PC-3 (cell line): ENCODE data around the gene TNRC18. TPM values are rescaled to one million over a fixed set of nuclear protein-coding genes. Genes with fewer than 3 reads are reported as not detected.

Experiments used
- ATAC-seq: fragments of 200-7000 bp; cut with Tn5 transposase; 2 replicates; pipeline ENCODE4 v1.9.1; 2020; ENCODE audit warnings: mild to moderate bottlenecking, moderate library complexity
- BruUV-seq: library from RNA; stranded (reverse); fragments of 400-500 nt; replicated peaks from 2 replicates; lab custom pipeline; 2021; lab: Mats Ljungman, UMichigan
- CTCF ChIA-PET: fragments of 300-600 bp; sonication (Branson Sonifier 250); formaldehyde crosslinking; loops from one replicate; lab custom pipeline; 2022; ENCODE audit warnings: antibody characterized with exemption; lab: Charles Lee
- POLR2A ChIA-PET: fragments of 300-600 bp; sonication (Branson Sonifier 250); formaldehyde crosslinking; loops from one replicate; lab custom pipeline; 2022; ENCODE audit warnings: antibody characterized with exemption; ENCODE audit not compliant: unreplicated experiment; lab: Charles Lee
- DNase-seq: peaks from one replicate; pipeline ENCODE4 v3.0.0-alpha.2; 2015
- H2AFZ ChIP-seq: fragments of 300-600 bp; sonication (generic); 2 replicates; pipeline ENCODE4 v1.6.0; 2016; ENCODE audit warnings: antibody characterized with exemption, low read length
- H3F3A ChIP-seq: fragments of 300-600 bp; sonication (generic); one replicate; pipeline ENCODE4 v1.6.0; 2017; ENCODE audit warnings: antibody characterized with exemption, low read length, control low read depth, mild to moderate bottlenecking; ENCODE audit not compliant: unreplicated experiment
- H3K27ac ChIP-seq: fragments of 300-600 bp; sonication (generic); 2 replicates; pipeline ENCODE4 v1.5.1; 2016; ENCODE audit warnings: mild to moderate bottlenecking, low read length
- H3K27me3 ChIP-seq: fragments of 300-600 bp; sonication (generic); 2 replicates; pipeline ENCODE4 v1.6.1; 2016; ENCODE audit warnings: low read length, mixed read lengths
- H3K36me3 ChIP-seq: fragments of 300-600 bp; sonication (generic); 2 replicates; pipeline ENCODE4 v1.6.1; 2016; ENCODE audit warnings: low read depth, mixed run types, low read length, mixed read lengths
- H3K4me1 ChIP-seq: fragments of 300-600 bp; sonication (generic); 2 replicates; pipeline ENCODE4 v1.5.1; 2016; ENCODE audit warnings: low read length; ENCODE audit not compliant: insufficient read depth
- H3K4me2 ChIP-seq: fragments of 300-600 bp; sonication (generic); 2 replicates; pipeline ENCODE4 v1.6.0; 2016; ENCODE audit warnings: low read length
- H3K4me3 ChIP-seq: fragments of 300-600 bp; sonication (generic); 2 replicates; pipeline ENCODE4 v1.5.1; 2016; ENCODE audit warnings: mild to moderate bottlenecking, low read length, mixed read lengths
- H3K79me2 ChIP-seq: fragments of 300-600 bp; sonication (generic); 2 replicates; pipeline ENCODE4 v1.6.1; 2017; ENCODE audit warnings: low read length, mixed read lengths
- H3K9ac ChIP-seq: fragments of 300-600 bp; sonication (generic); 2 replicates; pipeline ENCODE4 v1.6.0; 2016; ENCODE audit warnings: mild to moderate bottlenecking, low read length
- H3K9me2 ChIP-seq: fragments of 300-600 bp; sonication (generic); replicated peaks from 2 replicates; pipeline ENCODE4 v1.6.1; 2016; ENCODE audit warnings: mixed run types, low read length, mixed read lengths
- H3K9me3 ChIP-seq: fragments of 300-600 bp; sonication (generic); 2 replicates; pipeline ENCODE4 v1.6.1; 2016; ENCODE audit warnings: low read length, mixed read lengths
- H4K20me1 ChIP-seq: fragments of 300-600 bp; sonication (generic); 2 replicates; pipeline ENCODE4 v1.6.1; 2016; ENCODE audit warnings: low read length, mixed read lengths
- EZH2 ChIP-seq: fragments of 300-600 bp; sonication (generic); IDR thresholded peaks from one replicate; pipeline ENCODE4 v1.6.1; 2017; ENCODE audit warnings: antibody characterized with exemption, mild to moderate bottlenecking, low read length; ENCODE audit not compliant: unreplicated experiment
- EZH2phosphoT487 ChIP-seq: fragments of 300-600 bp; sonication (generic); IDR thresholded peaks from 2 replicates; pipeline ENCODE4 v1.6.1; 2018; ENCODE audit warnings: mild to moderate bottlenecking, antibody characterized with exemption, low read length, borderline replicate concordance
- intact Hi-C: fragments of 100-400 bp; cut with micrococcal nuclease; formaldehyde crosslinking; loops from 2 replicates; pipeline ENCODE4 v1.9.0; 2023
- total RNA-seq: library from RNA; depleted of rRNA; stranded (reverse); fragments of >200 nt; gene quantifications from 2 replicates; pipeline ENCODE4 v1.2.3, GENCODE V29; 2014
- TF ChIP-seq, protein P1 (sequence below): fragments of 300-600 bp; sonication (generic); conservative IDR thresholded peaks from 2 replicates; pipeline ENCODE4 v1.5.1; 2017; ENCODE audit warnings: antibody characterized with exemption, low read depth, mild to moderate bottlenecking, low read length

Gene TNRC18
- total RNA-seq, 1 experiment from 2014 or later: 26.8 TPM

DNA sequence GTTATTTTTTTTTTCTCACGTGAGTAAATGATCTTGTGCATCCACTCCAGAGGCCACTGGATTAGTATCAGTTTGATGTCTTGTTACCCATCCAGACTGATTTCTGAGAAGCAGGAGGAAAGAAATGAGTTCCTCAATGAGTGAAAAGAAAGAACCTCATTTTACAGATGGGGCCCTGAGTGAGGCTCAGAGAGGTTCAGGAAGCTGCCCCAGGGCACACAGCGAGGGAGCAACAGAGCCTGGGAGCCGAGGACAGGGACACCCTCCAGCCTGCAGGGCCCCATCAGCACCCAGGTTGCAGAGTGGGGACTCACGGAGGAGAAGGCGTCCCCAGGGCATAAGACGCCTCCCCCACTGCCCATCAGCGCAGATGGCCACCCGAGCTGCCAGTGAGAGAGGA lies 30.9 kb upstream of the TNRC18 start:
- H3K9ac ChIP-seq: no peak overlapping the region
- TF ChIP-seq EZH2phosphoT487 (no peak), EZH2 (no peak)
- TF ChIP-seq, protein P1, sequence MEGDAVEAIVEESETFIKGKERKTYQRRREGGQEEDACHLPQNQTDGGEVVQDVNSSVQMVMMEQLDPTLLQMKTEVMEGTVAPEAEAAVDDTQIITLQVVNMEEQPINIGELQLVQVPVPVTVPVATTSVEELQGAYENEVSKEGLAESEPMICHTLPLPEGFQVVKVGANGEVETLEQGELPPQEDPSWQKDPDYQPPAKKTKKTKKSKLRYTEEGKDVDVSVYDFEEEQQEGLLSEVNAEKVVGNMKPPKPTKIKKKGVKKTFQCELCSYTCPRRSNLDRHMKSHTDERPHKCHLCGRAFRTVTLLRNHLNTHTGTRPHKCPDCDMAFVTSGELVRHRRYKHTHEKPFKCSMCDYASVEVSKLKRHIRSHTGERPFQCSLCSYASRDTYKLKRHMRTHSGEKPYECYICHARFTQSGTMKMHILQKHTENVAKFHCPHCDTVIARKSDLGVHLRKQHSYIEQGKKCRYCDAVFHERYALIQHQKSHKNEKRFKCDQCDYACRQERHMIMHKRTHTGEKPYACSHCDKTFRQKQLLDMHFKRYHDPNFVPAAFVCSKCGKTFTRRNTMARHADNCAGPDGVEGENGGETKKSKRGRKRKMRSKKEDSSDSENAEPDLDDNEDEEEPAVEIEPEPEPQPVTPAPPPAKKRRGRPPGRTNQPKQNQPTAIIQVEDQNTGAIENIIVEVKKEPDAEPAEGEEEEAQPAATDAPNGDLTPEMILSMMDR: no peak
- H3K4me3 ChIP-seq: no peak overlapping the region
- no peaks in the 10 kb centered on the region for H3K79me2 ChIP-seq
- no peak for DNase-seq
- H3F3A ChIP-seq: no peaks in the 10 kb centered on the region
- ATAC-seq: no peak
- no peaks in the 10 kb centered on the region for H3K4me1 ChIP-seq
- no peak overlapping the region for H3K27ac ChIP-seq
- intact Hi-C loops: no loop called here
- no TSS peak for BruUV-seq
- POLR2A ChIA-PET: no interaction called here
- H3K36me3 ChIP-seq: no peaks in the 10 kb centered on the region
- H3K9me3 ChIP-seq: no peaks in the 10 kb centered on the region
- H3K27me3 ChIP-seq: no peaks in the 10 kb centered on the region
- CTCF ChIA-PET: no interaction called here
- no peak overlapping the region for H2AFZ ChIP-seq
- no peaks in the 10 kb centered on the region for H3K9me2 ChIP-seq
- no peaks in the 10 kb centered on the region for H4K20me1 ChIP-seq
- H3K4me2 ChIP-seq: no peak overlapping the region

DNA sequence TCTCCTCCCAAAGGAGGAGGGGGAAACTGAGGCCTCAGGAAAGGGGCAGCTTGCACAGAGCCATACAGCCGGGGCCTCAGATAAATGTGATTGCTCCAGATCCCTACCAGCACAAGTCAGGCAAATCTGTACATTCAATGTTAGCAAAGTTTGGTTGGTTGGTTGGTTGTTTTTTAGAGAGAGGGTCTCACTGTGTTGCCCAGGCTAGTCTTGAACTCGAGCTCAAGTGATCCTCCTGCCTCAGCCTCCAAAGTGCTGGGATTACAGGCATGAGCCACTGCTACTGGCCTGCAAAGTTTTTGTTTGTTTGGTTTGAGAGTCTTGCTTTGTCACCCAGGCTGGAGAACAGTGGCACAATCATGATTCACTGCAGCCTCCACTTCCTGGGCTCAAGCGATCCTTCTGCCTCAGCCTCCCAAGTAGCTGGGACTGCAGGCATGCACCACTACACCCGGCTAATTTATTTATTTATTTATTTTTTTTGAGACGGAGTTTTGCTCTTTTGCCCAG lies 30.0 kb upstream of the TNRC18 start:
- ChIA-PET CTCF (no interaction called here), POLR2A (no interaction called here)
- Histone ChIP-seq H3K9me3 (no peaks in the 10 kb centered on the region), H3K9me2 (no peaks in the 10 kb centered on the region), H3K27ac (no peak overlapping the region), H3K27me3 (no peaks in the 10 kb centered on the region), H3K4me3 (no peak overlapping the region), H2AFZ (no peak overlapping the region), H3F3A (no peaks in the 10 kb centered on the region), H3K4me1 (no peaks in the 10 kb centered on the region), H4K20me1 (no peaks in the 10 kb centered on the region), H3K4me2 (no peak overlapping the region), H3K36me3 (no peaks in the 10 kb centered on the region), H3K79me2 (no peaks in the 10 kb centered on the region), H3K9ac (no peak overlapping the region)
- intact Hi-C loops: no loop called here
- no TSS peak for BruUV-seq
- no peak for DNase-seq
- TF ChIP-seq EZH2 (no peak), EZH2phosphoT487 (no peak)
- TF ChIP-seq, protein P1: no peak
- ATAC-seq: no peak

DNA sequence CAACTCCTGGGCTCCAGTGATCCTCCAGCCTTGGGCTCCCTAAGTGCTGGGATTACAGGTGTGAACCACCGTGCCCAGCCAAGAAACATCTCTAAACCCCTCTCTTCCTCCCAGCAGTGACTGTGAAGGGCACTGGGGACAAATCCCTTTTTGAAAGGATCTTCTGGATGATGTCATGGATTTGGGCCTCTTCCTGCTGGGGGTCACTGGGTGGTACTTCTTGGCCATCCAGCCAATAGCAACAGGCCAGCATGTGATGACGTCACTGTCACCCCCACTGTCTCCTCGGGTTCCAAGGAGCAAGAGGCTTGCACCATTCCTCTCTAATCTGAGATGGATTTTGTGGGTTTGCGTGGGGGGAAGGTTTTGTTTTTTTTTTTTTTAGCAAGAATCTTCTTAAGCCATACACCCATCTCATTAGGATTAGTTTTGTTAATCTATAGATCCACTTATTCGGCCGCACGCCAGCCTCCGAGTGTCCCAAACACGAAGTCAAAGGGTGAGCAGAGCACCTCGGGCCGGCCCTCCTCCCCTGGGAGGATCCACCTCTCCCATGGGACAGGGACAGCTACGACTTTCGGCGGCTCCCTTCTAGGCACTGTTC lies 29.4 kb upstream of the TNRC18 start:
- Histone ChIP-seq H3K36me3 (no peaks in the 10 kb centered on the region), H2AFZ (no peak overlapping the region), H3F3A (no peaks in the 10 kb centered on the region), H3K9me3 (no peaks in the 10 kb centered on the region), H3K9ac (no peak overlapping the region), H4K20me1 (no peaks in the 10 kb centered on the region), H3K79me2 (no peaks in the 10 kb centered on the region), H3K4me2 (no peak overlapping the region), H3K4me1 (no peaks in the 10 kb centered on the region), H3K27me3 (no peaks in the 10 kb centered on the region), H3K4me3 (no peak overlapping the region), H3K9me2 (no peaks in the 10 kb centered on the region), H3K27ac (no peak overlapping the region)
- ATAC-seq: no peak
- TF ChIP-seq, protein P1: no peak
- no peak for TF ChIP-seq EZH2phosphoT487
- no TSS peak for BruUV-seq
- POLR2A ChIA-PET: no interaction called here
- DNase-seq: no peak
- CTCF ChIA-PET: no interaction called here
- intact Hi-C loops: no loop called here
